ENCODE results near the gene STK24. TPM values are rescaled to one million over a fixed set of nuclear protein-coding genes. Genes with fewer than 3 reads are reported as not detected.

STK24 gene
- total RNA-seq, 1 donor from 2014 or later, result 66.2 TPM

DNA sequence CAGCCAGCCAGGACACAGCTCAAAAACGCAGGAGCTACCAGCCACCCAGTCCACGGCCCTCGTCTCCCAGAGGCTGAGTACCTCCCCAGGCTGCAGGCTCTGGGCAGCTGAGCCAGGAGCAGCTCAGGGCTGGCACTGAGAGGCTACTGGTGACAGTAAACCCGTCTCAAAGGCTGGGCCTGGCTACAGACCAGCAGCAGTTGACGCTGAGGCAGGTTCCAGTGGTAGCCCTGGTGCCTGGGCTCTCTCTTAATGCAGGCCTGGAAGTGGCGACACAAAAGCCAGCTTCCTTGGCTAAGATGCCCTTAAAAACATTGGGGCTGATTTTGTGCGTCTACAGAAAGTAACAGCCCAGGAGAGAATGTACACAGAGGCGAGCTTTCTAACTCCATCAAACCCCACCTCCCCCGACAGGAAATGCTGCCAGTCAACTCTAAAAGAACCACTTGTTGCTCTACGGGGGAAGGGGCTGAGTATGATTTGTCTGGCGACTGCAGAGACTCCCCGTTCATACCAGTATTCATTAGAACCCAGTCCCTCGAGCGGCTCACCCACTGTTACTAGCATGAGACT, 126.3 kb downstream of the STK24 start:
- no peaks in the 10 kb centered on the region for H3K27me3 ChIP-seq (ENCODE audit: low read depth)
- peak overlapping the region; percentile 86 for H3K27ac ChIP-seq (replicated peaks)
- DNase-seq, result peak; percentile 68
- H3K9me3 ChIP-seq (replicated peaks), result no peaks in the 10 kb centered on the region
- peaks cover 81% of the 10 kb centered on the region for H3K4me1 ChIP-seq
- intact Hi-C loops (cut with micrococcal nuclease), result loop anchor here (10.0 kb wide), 1 partner anchor 124 kb away; the partner anchor contains the start of gene STK24
- H3K36me3 ChIP-seq, result peaks cover 42% of the 10 kb centered on the region
- no peak overlapping the region for H3K4me3 ChIP-seq
- TF ChIP-seq, protein P1, sequence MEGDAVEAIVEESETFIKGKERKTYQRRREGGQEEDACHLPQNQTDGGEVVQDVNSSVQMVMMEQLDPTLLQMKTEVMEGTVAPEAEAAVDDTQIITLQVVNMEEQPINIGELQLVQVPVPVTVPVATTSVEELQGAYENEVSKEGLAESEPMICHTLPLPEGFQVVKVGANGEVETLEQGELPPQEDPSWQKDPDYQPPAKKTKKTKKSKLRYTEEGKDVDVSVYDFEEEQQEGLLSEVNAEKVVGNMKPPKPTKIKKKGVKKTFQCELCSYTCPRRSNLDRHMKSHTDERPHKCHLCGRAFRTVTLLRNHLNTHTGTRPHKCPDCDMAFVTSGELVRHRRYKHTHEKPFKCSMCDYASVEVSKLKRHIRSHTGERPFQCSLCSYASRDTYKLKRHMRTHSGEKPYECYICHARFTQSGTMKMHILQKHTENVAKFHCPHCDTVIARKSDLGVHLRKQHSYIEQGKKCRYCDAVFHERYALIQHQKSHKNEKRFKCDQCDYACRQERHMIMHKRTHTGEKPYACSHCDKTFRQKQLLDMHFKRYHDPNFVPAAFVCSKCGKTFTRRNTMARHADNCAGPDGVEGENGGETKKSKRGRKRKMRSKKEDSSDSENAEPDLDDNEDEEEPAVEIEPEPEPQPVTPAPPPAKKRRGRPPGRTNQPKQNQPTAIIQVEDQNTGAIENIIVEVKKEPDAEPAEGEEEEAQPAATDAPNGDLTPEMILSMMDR (IDR thresholded peaks at IDR 0.05; ENCODE audit: borderline replicate concordance), result no peak

DNA sequence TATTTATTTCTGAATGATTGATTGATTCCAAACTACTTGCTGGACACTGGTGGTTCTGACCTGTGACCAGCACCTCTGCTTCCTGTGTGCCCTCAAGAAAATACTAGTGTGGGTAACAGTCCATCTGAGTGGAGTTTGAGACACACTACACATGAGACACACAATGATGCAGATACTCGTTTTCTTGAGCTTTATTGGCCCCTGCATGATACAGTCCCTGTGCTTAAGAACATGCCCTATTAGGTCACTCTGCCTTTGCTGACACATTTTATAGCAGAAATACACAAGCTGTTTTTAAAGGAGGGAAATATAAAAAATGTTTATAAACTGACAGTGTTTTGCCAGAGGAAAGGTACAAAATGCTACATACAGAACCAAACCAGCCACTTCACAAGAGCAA, 126.9 kb downstream of the STK24 start:
- H3K4me3 ChIP-seq, result no peak overlapping the region
- H3K27me3 ChIP-seq (ENCODE audit: low read depth), result no peaks in the 10 kb centered on the region
- peaks cover 81% of the 10 kb centered on the region for H3K4me1 ChIP-seq
- TF ChIP-seq, protein P1 (IDR thresholded peaks at IDR 0.05; ENCODE audit: borderline replicate concordance), result no peak
- H3K27ac ChIP-seq (replicated peaks), result peak overlapping the region; percentile 86
- peaks cover 39% of the 10 kb centered on the region for H3K36me3 ChIP-seq
- H3K9me3 ChIP-seq (replicated peaks), result no peaks in the 10 kb centered on the region
- intact Hi-C loops (cut with micrococcal nuclease), result loop anchor here (10.0 kb wide), 1 partner anchor 125 kb away; the partner anchor contains the start of gene STK24
- DNase-seq, result no peak

- peaks cover 39% of the 10 kb centered on the region for H3K36me3 ChIP-seq
- H3K4me3 ChIP-seq, result no peak overlapping the region
- H3K27me3 ChIP-seq (ENCODE audit: low read depth), result no peaks in the 10 kb centered on the region
- H3K9me3 ChIP-seq (replicated peaks), result no peaks in the 10 kb centered on the region
- H3K27ac ChIP-seq (replicated peaks), result no peak overlapping the region
- DNase-seq, result no peak
- H3K4me1 ChIP-seq, result peaks cover 76% of the 10 kb centered on the region
- TF ChIP-seq, protein P1 (IDR thresholded peaks at IDR 0.05; ENCODE audit: borderline replicate concordance), result no peak
- intact Hi-C loops (cut with micrococcal nuclease), result loop anchor here (5.0 kb wide), 2 partner anchors 203 to 223 kb away; no protein-coding TSS in a partner anchor
Measured at GRCh38 chr13:98449273-98449672, 127.6 kb downstream of the STK24 start.

DNA sequence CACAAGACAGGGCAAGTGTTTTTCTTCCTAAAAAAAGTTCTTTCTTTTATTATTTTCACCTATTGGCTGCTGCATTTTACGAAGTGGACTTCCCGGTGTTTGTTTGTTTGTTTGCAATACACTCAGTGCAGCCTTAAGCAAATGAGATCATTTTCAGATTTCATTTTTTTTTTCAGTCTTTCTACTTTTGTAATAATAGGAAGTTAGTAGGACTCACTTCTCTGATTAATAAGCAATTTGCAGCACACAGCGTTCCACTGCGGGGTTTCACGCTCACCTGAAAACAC, 128.3 kb downstream of the STK24 start:
- TF ChIP-seq, protein P1 (IDR thresholded peaks at IDR 0.05; ENCODE audit: borderline replicate concordance), result no peak
- H3K27ac ChIP-seq (replicated peaks), result no peak overlapping the region
- no peaks in the 10 kb centered on the region for H3K9me3 ChIP-seq (replicated peaks)
- H3K4me1 ChIP-seq, result peaks cover 69% of the 10 kb centered on the region
- H3K4me3 ChIP-seq, result no peak overlapping the region
- no peak for DNase-seq
- intact Hi-C loops (cut with micrococcal nuclease), result loop anchor here (5.0 kb wide), 2 partner anchors 204 to 224 kb away; no protein-coding TSS in a partner anchor
- H3K27me3 ChIP-seq (ENCODE audit: low read depth), result no peaks in the 10 kb centered on the region
- H3K36me3 ChIP-seq, result peaks cover 39% of the 10 kb centered on the region

- H3K27ac ChIP-seq (replicated peaks), result no peak overlapping the region
Measured at GRCh38 chr13:98447881-98448641, 128.8 kb downstream of the STK24 start.

More at GRCh38 chr13:98447881-98448641, 128.8 kb downstream of the STK24 start:
- Histone ChIP-seq H3K4me1 (peaks cover 63% of the 10 kb centered on the region), H3K4me3 (no peak overlapping the region), H3K9me3 (replicated peaks) (no peaks in the 10 kb centered on the region), H3K36me3 (peaks cover 39% of the 10 kb centered on the region), H3K27me3 (ENCODE audit: low read depth) (no peaks in the 10 kb centered on the region)
- intact Hi-C loops (cut with micrococcal nuclease), result loop anchor here (5.0 kb wide), 2 partner anchors 204 to 224 kb away; no protein-coding TSS in a partner anchor
- TF ChIP-seq, protein P1 (IDR thresholded peaks at IDR 0.05; ENCODE audit: borderline replicate concordance), result peak; percentile 71
- peak; percentile 58 for DNase-seq

Measured in left ventricle myocardium inferior (tissue), 1 donor.